CD4-positive, alpha-beta T cell treated with Interleukin-2 at 100 ng/mL for 4 hours (primary cell): ENCODE results near the gene TRIL.

ENCODE experiments used
- DNase-seq: peaks from one replicate; pipeline ENCODE4 v3.0.0-alpha.2; 2020; ENCODE audit warnings: low spot score

The TRIL gene

DNA sequence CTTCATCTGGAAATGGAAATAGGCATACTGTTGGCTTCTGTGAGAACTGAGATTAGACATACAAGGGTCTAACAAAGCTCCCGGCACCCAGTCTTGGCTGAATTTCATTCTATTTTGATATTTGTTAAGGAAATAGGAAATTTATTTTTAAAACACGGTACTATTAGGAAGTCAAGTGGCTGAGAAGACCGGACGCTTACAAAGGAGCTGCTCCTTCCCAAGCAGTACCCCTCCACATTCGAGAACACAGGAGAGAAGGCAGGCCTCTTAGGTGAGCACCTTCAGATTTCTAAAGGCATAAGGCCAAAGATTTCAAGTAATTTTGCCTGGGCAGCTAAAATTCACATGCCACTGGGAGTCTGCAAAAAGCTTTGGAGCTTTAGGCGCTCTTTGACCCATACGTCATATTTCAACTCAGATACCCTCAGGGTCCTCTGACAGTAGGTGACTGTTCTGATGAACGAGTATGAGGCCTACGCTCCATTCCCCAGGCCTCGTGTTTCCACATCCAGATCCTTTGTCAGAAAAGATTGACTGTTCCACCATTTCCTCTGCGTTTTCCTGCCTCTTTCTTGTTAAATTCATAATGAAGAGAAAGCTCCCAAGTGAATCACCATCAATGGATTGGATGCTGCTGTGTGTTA is 17.3 kb downstream of the TRIL start:
- no peak for DNase-seq

DNA sequence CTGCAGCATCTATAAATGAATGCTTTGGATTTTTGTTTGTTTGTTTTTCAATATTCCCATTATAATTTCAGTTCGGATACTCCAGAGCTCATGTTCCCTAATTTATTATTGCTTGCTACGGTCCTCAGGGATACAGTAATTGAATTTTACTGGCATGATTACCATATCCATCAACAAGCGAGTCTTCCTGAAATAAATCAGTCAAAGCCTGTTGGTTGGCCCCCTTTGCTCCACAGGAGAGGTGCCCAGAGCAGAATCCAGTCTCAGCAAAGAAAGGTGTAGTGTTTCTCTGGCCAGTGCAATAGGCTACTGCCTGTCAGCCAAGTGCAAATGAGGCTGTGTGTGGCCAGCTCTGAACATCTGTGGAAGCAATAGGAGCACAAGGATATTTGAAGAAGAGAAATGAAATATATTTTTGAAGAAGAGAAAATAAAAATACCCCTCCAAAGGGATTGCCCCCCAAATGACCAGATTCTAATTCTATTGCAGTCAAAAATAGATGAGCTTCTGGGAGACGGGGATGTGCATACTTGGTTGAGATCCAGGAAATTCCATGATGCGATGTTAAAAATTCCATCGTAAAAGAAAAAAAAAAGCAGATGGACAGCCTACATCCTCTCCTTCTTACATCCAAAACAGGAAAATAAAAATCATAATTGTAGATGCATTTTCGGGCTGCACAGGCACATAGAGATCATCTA is 18.1 kb downstream of the TRIL start:
- no peak for DNase-seq

DNA sequence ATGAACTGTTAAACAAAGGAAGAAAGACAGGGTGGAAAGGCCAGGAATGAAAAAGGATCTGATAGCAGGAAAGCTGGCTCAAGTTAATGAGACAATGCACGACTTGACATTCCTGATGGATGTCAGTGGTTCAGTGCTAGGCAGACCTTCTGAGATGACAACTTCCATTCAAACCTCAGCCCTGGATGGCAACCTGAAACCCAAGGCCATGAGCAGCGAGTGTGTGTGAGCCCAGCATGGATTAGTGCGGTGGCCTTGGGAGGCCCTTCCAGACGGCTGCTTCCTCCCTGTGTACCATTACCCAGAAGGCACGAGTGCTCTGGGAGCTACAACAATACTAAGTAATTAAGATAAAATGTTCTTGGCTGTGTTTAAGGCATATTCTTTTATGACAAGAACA is 18.8 kb downstream of the TRIL start:
- DNase-seq: no peak

DNA sequence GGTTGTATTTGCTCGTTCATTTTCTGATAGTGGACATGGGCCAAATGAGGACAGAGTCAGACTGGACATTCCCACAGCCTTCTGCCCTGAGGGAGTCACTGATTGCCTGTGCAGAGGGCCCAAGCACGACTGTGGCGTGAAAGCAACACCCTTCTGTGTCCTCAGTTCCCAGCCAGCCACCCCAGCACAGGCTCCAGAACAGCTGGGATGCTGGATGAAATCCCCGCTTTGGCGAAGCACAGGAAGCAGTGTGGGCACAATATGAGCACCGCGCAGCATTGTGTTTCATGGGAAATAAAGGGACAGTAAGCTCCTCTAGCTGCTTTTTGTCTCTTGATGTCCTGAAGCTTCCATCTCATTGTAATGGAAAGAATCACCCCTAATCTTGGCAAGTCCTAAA is 20.5 kb downstream of the TRIL start:
- DNase-seq: no peak

DNA sequence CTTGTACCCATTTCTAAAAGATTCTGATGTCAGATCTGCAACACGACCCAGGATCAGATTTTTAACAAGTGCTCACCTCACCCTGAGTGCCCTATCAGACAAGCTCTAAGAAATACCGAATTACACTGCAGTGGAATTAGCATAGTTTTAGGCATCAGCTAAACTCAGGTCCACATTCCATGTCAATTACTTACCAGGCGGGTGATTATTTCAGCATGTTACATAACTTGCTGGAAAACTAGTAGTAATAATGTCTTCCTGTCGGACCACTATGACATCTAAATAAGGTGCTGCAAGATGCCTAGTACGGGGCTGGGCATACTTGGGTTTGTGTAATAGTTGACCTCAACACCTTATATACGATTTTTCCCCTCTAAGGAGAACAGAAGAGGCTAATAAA is 21.0 kb downstream of the TRIL start:
- DNase-seq: no peak

DNA sequence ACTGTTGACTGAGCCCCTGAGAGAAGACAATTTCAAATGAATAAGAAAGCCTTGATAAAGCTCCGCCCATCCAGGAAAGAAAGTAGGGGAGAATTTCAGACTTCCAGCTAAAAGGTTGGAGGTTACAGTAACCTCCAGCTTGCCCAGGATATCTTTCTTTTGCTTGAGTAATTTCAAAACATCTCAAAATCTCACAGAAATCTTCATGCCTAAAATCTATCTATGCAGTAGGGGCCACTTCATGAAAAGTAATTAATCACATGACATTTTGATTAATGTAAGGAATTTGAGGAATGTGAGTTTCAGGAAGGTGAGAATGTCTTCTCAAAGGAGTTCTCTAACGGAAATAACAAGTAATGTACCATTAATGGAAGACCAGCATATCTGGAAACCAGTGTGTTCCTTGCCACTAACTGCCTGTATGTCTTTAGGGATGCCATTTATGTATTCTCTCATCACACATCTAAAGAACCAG is 24.2 kb downstream of the TRIL start:
- no peak for DNase-seq

DNA sequence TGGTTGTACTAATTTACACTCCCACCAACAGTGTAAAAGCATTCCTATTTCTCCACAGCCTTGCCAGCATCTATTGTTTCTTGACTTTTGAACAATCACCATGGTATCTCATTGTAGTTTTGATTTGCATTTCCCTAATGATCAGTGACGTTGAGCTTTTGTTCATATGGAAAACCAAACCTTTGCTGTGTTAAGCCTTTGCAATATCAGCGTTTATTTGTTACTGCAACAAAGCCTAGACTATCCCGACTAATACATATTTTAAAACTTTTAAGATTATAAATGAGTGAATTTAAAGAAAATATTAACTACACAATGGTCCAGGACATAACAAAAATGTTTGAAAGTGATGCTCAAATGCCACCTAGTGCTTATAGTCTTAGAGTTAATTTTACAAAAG is 26.6 kb downstream of the TRIL start:
- DNase-seq: no peak

DNA sequence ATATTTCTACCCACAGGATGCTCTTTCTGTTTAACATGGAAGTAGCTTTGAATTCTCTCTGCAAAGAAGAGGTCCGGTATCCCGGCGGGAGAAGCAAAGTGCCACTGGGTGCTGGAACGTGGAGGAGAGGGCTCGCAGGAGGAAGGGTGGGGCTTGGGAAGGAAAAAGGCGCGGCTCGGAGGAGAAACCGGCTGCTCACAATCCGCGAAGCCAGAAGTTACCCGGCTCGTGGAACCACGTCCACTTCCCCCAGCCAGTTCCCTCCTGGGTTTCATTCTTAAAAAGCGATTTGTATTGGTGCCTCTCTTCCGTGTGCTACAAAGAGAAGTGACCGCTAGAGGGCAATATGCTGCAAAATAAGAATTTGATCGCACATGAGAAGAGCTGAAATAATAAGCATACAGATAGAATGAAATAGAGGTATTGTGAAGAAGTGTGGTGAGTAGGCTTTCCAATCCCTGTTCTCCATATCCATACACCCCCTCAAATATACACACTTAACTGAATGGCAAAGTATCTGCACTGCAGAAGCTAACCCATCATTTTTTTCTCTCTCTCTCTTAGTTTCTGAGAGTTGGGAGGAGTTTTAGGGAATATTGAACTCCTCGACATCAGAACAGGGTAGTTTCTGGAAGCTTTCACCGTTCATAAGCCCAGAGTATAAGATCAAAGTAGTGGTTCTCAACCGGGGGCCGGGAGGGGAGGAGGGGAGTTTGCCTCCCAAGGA is 31.1 kb downstream of the TRIL start:
- DNase-seq: peak; percentile 76

DNA sequence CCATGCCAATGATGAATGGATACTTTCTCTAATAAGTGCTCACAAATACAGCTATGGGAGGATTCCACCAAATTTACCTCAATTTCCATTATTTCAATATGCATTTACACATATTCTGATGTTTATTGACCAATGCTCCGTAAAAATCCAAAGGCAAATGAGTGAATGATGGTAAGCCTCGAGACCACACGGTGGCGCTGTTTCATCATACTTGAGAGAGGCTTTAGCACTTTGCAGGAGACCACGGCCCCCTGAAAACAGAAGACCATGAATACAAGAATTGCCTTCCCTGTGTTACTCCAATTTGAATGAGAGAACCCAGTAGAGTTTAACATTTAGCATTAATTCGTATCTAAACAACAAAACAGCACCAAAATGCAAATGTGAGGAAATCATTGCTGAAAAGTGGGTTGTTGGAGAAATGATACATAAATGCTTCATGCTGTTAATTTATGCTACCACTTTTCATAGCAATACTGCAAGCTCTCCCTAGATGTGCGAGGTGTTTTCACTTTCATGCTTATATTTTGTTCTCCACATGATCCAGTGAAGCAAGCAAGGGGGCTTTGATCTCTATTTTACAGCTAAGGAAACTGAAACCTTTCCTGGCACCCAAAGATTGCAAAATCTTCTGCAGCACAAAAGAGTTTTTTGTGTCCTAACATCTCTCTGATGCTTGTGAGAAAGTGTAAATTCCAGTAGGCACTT is 35.4 kb downstream of the TRIL start:
- peak; percentile 62 for DNase-seq

DNA sequence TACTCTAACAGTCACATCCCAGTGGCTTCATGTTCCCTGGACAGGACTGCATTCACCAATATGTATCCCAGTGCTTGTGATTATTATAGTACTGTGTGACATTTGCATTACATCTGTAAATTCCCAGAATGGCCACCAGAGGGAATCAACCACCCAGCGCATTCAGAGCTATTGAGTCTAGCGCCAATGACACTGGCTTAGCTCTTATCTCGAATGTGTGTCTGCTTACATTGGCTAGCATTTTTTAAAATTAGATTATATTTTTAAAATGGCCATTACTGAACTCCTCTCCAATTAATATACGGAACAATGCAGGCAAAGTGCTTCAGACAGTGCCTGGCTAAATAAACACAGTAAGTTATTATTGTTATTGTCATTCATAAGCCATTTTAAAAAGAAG is 36.3 kb downstream of the TRIL start:
- peak; percentile 61 for DNase-seq

DNA sequence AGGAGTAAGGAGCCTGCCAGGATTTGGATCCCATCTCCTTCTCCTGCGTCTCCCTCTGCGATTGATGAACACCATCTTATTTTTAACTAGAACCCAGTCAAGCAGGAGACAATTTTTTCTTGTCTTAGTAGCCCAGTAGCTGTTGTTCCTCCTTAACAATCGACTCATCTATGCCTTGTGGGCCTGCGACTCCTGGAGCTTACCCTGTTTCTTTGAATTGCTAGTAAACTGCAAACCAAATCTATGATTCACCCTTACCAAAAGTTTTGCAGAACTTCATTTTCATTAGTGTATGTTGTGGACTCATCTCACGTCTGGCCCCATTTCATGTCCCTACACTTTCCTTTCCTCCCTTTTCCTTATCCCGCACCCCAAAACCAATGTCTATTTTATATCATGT is 37.7 kb downstream of the TRIL start:
- no peak for DNase-seq

DNA sequence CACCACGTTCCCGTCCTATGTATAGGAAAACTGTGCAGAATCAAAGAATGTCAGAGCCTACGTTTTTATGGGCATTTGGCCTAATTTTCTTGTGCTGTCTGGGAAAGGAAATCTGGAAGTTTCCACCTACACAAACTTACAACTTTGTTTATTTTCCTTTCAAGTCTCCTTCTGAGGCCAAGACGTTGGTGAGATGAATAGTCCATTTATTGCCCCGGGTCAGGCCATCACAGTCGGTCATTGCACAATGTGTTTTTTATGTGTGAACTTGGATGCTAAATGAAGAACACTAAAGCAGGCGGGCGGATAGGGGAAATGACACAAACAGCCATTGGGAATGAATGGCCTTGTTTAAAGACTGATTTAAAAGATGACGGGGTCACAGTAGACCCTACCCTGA is 38.6 kb downstream of the TRIL start:
- no peak for DNase-seq

DNA sequence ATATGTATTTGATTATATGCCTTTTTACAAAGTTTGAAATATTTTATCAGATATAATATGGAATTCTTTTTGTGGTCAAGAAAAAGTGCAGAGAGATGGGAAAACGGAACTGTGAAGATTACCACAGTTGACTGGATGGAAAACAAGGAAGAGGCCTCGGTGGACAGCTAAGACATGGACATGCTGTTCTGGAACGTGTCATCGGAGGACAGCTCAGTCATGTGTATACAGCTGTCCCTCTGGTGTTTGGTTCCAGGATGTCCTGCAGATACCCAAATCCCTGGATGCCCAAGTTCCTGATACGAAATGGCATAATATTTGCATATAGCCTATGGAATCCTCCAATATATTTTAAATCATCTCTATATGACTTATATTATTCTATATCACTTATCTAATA is 49.4 kb downstream of the TRIL start:
- DNase-seq: no peak

DNA sequence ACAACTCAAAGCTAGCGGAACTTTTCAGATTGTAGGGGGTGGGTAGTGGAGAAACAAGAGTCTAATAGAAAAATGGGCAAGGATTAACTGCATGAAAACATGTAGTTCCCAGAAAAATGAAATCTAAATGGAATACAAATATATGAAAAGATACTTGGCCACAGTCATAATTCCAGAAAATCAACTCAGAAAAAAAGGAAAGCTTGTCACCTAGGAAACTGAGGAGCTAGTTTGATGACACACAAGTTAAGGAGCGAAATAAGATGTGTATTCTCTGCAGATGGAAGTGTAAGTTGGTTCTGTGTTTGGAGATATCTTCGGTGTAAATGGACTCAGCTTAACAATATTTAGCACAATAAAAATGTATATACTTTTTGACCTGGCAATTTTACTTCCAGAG is 52.7 kb downstream of the TRIL start:
- DNase-seq: no peak

DNA sequence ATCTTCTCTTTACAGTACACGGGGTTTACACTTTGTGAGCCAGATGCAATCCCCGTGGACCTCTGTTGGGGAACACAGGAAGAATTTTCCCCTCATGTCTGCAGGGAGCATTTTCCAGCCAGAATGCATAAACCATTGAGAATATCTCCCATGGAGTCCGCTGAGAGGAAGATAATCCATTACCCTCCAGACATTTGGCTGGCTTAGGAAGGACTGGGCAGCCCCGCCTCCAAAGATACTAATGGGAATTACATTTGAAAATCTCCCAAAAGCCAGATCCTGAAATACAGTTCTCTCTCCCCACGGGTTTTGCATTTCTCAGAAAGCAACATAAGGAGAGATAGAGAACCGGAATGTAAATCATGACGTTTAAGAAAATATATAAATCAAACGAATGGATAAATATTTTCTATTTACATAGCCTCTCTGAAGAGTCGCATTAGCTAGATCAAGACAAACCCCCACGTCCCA is 53.5 kb downstream of the TRIL start:
- no peak for DNase-seq

DNA sequence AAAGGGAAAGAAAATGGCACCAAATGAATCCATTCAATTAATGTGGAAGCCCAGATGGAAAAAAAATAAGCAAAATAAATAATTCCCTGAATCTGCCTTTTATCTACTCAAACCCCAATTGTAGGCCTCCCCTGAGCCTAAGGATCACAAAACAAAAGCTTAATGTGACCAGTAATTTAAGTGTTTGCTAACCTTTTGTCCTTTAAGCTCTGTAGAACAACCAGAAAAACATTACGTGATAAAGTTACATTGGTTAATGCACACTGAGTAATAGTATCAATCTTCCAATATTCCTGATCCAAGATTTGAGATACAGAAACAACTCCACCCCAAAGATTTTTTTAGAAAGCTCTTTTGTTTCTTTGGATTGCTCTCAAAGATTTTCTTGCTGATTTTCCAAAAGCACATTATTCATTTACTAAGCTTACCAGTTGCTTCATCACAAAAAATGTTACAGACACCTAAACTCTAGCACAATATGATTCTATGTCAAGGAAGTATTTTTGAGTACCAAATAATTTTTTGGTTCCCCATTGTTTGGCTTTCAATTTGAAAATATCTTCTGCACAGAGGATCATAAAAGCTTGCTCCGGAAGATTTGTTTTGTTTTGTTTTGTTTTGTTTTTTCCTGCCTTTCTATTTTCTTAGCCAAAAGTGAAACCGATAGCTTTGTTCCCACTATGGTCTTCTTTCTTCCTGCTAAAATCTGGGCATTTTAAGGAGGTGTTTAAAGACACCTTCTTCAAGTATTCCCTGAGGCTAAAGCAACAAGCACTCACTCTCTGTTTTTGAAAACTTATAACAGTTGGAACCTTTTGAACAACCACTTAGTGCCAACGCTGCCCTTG is 54.2 kb downstream of the TRIL start:
- DNase-seq: no peak
